Fibroblast of mammary gland (primary cell): ENCODE measurements around the gene ULBP2.
"Not testable (repeated sequence)": the region's sequence is repeated elsewhere in the genome, so short reads cannot be mapped to it uniquely, and the experiment has no call there.

Experiments used
- DNase-seq: peaks from one replicate; pipeline ENCODE4 v3.0.0-alpha.2; 2010; ENCODE audit warnings: low read depth
- H3K4me3 ChIP-seq: 2 replicates; pipeline ENCODE4 v1.5.1; 2011; ENCODE audit warnings: low read depth, mild to moderate bottlenecking, low read length, moderate library complexity; ENCODE audit not compliant: control insufficient read depth
- CTCF ChIP-seq: conservative IDR thresholded peaks from 2 replicates; pipeline ENCODE4 v1.5.1; 2011; ENCODE audit warnings: low read depth, low read length, inconsistent platforms; ENCODE audit not compliant: control insufficient read depth, insufficient read depth

The ULBP2 gene

DNA sequence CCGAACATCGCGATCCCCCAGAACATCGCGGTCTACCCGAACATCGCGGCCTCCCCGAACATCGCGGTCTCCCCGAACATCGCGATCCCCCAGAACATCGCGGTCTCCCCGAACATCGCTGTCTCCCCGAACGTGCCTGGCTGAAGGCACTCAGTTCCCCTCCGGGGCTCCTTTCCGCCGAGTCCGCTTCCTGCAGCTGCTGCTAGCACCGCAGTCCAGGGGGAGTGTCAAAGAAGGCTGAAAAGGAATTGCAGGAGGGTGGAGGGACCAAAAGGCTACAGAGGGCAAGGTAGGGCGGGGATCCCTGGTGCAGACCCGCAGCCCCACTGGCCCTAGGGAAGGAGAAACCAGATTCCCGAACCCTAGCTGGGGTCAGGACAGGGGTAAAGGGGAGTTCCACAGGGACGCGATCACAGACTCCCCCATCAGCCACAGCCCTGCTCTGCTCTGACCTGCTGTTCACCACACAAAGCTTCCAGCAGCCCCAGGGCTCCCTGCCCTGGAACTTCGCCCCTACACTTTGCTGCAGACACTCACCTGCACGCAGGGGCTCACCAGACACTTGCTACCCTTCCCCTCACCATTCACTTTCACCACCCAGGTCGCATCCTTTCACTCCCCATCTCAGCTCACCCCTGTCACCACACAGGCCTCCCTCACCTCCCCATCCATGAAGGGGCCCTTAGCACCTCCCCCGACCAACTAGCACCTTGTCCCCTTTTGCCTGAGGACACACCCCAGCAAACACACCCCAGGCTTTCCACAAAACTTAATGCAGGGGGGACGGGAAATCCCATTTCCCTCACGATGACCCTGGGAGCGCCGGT, 23.6 kb downstream of the ULBP2 start:
- peak; percentile 21 for DNase-seq
- TF ChIP-seq CTCF, result no peak
- peak overlapping the region; percentile 62 for H3K4me3 ChIP-seq

- DNase-seq, H3K4me3 ChIP-seq: not testable (repeated sequence)
Observed at GRCh38 chr6:149966319-149966718, 24.5 kb downstream of the ULBP2 start.

DNA sequence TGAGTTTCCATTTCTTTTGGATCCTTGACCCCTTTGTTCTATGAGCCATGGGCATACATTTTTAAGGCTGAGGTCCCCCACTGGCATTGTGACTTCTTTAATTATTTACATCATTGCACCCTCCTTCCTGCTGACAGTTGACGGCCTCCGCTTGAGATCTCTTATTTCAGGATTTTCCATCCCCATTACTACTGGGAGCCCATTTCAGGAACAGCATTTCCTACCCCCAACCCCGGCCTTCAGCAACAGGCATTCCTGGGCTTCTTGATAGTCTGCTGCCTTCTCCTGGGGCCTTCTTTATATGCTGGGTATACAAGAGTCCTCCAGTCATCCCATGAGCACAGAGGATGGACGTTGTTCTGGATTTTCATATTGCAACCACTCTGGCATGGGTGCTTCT, 25.8 kb downstream of the ULBP2 start:
- no peak for DNase-seq
- H3K4me3 ChIP-seq, result no peak overlapping the region
- no peak for TF ChIP-seq CTCF

- not testable (repeated sequence) for H3K4me3 ChIP-seq, DNase-seq
Observed at GRCh38 chr6:149967999-149968398, 26.2 kb downstream of the ULBP2 start.

DNA sequence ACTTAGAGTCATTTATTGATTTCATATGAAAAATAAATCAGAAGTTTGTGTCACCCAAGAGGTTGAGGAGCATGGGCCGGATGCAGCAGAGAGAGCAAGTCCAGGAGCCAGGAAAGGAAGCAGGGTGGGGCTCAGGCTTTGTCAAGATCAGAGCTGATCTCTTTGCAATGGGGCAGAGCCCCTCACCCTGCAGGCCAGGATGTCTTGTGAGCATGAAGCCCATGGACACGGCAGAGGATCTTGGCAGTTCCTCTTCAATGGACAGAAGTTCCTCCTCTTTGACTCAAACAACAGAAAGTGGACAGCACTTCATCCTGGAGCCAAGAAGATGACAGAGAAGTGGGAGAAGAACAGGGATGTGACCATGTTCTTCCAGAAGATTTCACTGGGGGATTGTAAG, 27.1 kb downstream of the ULBP2 start:
- H3K4me3 ChIP-seq, DNase-seq: not testable (repeated sequence)

DNA sequence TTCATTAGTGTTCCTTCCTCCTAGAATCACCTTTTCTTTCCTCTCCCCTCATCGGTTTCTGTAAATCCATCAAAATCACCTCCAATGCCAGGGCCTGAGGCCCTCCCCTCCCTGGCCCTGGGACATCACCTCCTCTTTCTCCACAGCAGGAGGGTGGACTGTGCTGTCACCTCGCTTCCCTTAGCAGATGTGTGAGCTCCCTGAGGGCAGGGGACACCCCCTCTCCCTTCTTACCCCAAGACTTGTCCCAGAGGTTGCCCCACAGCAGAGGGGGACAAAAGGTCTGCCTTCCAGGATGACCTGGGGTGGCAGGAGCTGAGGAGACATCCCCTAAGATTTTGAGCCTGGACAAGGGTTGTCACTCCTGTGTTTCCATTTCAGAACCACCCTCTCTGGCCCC, 27.8 kb downstream of the ULBP2 start:
- no peak overlapping the region for H3K4me3 ChIP-seq
- TF ChIP-seq CTCF, result no peak
- no peak for DNase-seq

- not testable (repeated sequence) for H3K4me3 ChIP-seq, DNase-seq
Observed at GRCh38 chr6:149974394-149974793, 32.6 kb downstream of the ULBP2 start.

- DNase-seq, result no peak
- H3K4me3 ChIP-seq, result no peak overlapping the region
Observed at GRCh38 chr6:149974825-149975224, 33.0 kb downstream of the ULBP2 start.

More at GRCh38 chr6:149974825-149975224, 33.0 kb downstream of the ULBP2 start:
- TF ChIP-seq CTCF, result no peak
